Activated T-cell treated with anti-CD3 and anti-CD28 coated beads, Interleukin-2, amount 50 U/mL, for 72 hours (primary cell): ENCODE results near the gene ZNF296. TPM values are rescaled to one million over a fixed set of nuclear protein-coding genes. Genes with fewer than 3 reads are reported as not detected.

ENCODE experiments used
- ATAC-seq, 2 donors: fragments of 150-1000 bp; cut with Tn5 transposase; replicated peaks in 1 of 2; 2 replicates each; pipeline ENCODE4 v1.10.0; 2021; ENCODE audit warnings: moderate library complexity in 2 of 2, mild to moderate bottlenecking in 1 of 2
- DNase-seq, 2 donors: peaks; one replicate each; pipeline ENCODE4 v3.0.0; 2021 to 2022; ENCODE audit warnings: mixed read lengths in 1 of 2
- H3K27ac Mint-ChIP-seq: one replicate; pipeline ENCODE4 v1.8.0; 2022; ENCODE audit warnings: mild to moderate bottlenecking, moderate library complexity, mixed read lengths
- H3K27me3 Mint-ChIP-seq: one replicate; pipeline ENCODE4 v1.8.0; 2022; ENCODE audit warnings: low read depth, mixed read lengths
- H3K36me3 Mint-ChIP-seq, 2 donors: one replicate each; pipeline ENCODE4 v1.8.0; 2022; ENCODE audit warnings: mixed read lengths in 2 of 2, mild to moderate bottlenecking in 1 of 2; ENCODE audit not compliant: insufficient read depth in 2 of 2
- H3K4me1 Mint-ChIP-seq: one replicate; pipeline ENCODE4 v1.8.0; 2022; ENCODE audit warnings: low read depth, mixed read lengths
- H3K4me3 Mint-ChIP-seq, 2 donors: one replicate each; pipeline ENCODE4 v1.8.0; 2022; ENCODE audit warnings: mild to moderate bottlenecking in 2 of 2, mixed read lengths in 2 of 2, moderate library complexity in 2 of 2
- H3K9me3 Mint-ChIP-seq, 2 donors: one replicate each; pipeline ENCODE4 v1.8.0; 2022; ENCODE audit warnings: mixed read lengths in 2 of 2
- total RNA-seq, 2 donors: library from RNA; stranded (reverse); gene quantifications; one replicate each; pipeline ENCODE4 v1.2.3, GENCODE V29; 2022

ZNF296 gene
- total RNA-seq, 2 donors from 2014 or later: 5.1 to 5.2 TPM

DNA sequence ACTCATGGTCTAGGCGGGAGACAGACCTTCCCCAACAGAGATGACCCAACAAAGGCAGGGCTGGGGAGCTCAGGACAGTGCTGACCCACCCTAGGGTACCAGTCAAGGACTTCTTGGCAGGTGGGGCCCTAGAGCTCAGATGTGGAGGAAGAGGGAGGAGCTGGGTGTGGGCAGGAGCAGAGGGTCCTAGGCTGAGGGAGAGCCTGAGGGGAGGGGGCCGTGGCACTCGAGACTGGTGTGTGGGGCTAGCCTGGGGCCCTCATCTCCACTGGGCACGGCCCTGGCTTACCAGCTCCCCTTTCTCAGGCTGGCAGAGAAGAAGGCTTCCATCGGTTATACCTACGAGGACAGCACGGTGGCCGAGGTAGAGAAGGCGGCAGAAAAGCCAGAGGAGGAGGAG, 18.8 kb downstream of the ZNF296 start:
- H3K9me3 Mint-ChIP-seq: no peaks in the 10 kb centered on the region
- no peak overlapping the region for H3K4me3 Mint-ChIP-seq
- ATAC-seq (peak in 1 of 2 donors; percentile 12), DNase-seq (no peak)
- no peak overlapping the region for H3K27ac Mint-ChIP-seq
- H3K27me3 Mint-ChIP-seq: no peaks in the 10 kb centered on the region
- H3K36me3 Mint-ChIP-seq: peaks cover 8 to 33% of the 10 kb centered on the region in 2 donors
- H3K4me1 Mint-ChIP-seq: peaks cover 4% of the 10 kb centered on the region

DNA sequence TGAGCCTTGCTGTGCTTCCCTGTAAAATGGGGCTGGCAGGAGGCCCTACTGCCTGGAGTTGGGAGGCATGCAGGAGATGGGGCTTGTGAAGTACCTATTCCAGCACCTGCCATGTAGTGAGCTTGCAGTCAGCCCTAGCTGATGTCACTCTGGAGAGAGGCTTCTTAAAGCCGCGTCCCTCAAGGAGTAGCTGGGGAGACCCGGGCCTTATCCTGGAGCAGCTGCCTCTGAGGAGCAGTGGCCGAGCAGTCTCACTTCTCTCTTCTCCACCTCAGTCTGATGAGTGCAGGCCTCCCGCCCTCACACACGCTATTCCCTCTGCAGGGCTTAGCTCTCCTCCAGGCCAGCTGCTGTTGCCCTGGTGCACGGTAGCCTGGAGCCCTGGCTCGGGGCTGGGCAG, 19.4 kb downstream of the ZNF296 start:
- no peaks in the 10 kb centered on the region for H3K9me3 Mint-ChIP-seq
- DNase-seq: no peak
- no peak overlapping the region for H3K27ac Mint-ChIP-seq
- H3K4me3 Mint-ChIP-seq: no peak overlapping the region
- no peaks in the 10 kb centered on the region for H3K27me3 Mint-ChIP-seq
- peaks cover 4% of the 10 kb centered on the region for H3K4me1 Mint-ChIP-seq
- peaks cover 10 to 36% of the 10 kb centered on the region in 2 donors for H3K36me3 Mint-ChIP-seq
- no peak for ATAC-seq

DNA sequence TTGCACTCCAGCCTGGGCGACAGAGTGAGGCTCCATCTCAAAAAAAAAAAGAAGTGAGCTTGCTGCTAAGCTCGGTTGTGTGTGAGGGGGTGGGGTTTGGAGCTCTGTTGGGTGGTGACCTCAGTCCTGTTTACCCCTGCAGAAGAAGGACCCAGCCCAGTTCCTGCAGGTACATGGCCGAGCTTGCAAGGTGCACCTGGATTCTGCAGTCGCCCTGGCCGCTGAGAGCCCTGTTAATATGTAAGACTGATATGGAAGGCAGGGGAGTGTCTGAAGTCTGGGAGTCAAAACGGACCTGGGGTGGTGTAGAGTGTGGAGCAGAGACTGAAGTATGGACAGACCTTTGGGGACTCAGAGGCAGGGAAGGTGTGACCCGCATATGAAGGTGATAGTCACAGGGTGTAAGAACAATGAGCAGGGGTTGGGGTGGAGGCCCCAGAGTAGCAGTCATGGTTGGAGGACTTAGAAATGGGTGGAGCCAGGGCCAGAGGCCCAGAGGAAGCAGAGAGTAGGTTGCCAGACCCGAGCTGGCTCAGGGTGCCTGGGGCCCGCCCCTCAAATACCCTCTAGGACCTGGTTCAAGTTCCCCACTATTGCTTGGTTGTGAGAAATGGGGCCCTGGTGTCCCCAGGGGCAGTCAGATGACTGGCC, 24.2 kb downstream of the ZNF296 start:
- Mint-ChIP-seq H3K36me3 (peaks cover 4 to 10% of the 10 kb centered on the region in 2 donors), H3K27me3 (no peaks in the 10 kb centered on the region), H3K4me3 (no peak overlapping the region), H3K27ac (no peak overlapping the region), H3K9me3 (no peaks in the 10 kb centered on the region), H3K4me1 (peaks cover 20% of the 10 kb centered on the region)
- DNase-seq (no peak), ATAC-seq (no peak)

DNA sequence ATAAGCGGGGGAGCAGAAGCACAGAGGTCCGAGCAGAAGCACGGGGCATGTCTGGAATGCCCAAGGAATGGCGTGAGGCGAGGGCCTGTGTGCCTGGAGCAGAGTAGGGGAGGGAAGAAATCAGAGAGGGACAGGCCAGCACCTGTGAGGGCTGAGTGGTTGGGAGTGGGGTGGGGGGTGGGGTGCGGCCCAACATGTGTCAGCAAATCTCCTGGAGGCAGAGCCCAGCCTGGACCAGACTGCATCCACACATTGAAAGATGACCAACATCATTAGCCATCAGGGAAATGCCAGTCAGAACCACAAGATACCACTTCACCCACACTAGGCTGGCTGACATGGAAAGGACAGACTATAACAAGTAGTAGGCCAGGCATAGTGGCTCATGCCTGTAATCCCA, 26.2 kb downstream of the ZNF296 start:
- H3K27ac Mint-ChIP-seq: no peak overlapping the region
- peaks cover 40% of the 10 kb centered on the region for H3K4me1 Mint-ChIP-seq
- H3K27me3 Mint-ChIP-seq: no peaks in the 10 kb centered on the region
- no peaks in the 10 kb centered on the region for H3K9me3 Mint-ChIP-seq
- no peak for DNase-seq
- no peak overlapping the region for H3K4me3 Mint-ChIP-seq
- peaks cover 4 to 18% of the 10 kb centered on the region in 2 donors for H3K36me3 Mint-ChIP-seq
- ATAC-seq: no peak

DNA sequence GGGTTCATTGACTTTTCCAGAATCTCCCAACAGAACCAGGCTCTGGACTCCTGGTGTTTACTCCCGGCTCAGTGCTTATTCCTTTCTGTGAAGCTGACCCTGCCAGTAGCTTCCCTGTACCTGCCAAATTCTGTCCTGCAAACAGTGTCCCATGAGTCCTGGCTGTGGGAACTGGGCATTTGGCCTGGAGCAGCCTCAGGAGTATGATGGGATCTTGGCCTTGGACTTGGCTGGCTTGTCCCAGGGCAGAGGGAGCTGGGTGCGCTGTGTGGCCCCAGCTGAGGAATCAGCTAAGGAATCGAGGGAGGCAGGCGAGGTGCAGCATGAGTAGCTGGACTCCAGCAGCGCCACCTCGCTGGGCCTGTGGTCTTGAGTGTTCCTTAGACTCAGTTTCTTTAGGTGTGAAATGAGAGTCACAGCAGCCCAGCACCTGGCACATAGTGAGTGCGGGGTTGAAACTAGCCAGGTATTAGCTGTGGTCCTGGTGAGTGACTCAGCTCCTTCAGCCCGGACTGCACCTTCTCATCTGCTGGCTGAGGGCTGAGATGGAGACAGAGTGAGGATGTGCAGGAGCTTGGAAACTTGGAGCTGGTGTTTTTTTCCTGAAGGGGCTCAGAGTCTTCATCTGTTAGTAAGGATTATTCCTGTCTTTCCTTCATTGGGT, 27.1 kb downstream of the ZNF296 start:
- no peak for DNase-seq
- no peaks in the 10 kb centered on the region for H3K9me3 Mint-ChIP-seq
- ATAC-seq: peak in 1 of 2 donors; percentile 13
- no peak overlapping the region for H3K4me3 Mint-ChIP-seq
- H3K27ac Mint-ChIP-seq: peak overlapping the region; percentile 71
- H3K36me3 Mint-ChIP-seq: peaks cover 4 to 21% of the 10 kb centered on the region in 2 donors
- H3K4me1 Mint-ChIP-seq: peaks cover 44% of the 10 kb centered on the region
- no peaks in the 10 kb centered on the region for H3K27me3 Mint-ChIP-seq

DNA sequence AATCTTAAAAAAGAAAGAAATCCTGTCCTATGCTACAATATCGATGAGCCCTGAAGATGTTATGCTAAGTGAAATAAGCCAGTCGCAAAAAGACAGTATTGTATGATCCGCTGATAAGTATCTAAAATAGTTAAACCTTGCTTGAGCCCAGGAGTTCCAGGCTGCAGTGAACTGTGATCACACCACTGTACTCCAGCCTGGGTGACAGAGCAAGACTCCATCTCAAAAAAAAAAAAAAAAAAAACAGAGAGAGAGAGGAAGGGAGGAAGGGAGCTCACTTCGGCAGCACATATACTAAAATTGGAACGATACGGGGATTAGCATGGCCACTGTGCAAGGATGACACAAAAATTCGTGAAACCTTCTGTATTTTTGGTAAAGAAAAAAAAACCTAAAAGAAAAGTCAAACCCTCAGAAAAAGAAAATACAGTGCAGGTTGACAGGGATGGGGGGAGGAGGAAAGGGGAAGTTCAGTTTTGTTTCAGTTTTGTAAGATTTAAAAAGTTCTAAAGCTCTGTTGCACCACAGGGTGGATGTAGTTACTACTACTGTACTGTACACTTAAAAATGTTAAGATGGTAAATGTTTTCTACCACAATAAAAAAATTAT, 29.0 kb downstream of the ZNF296 start:
- peak overlapping the region; percentile 18 to 46 for H3K4me3 Mint-ChIP-seq
- H3K4me1 Mint-ChIP-seq: peaks cover 44% of the 10 kb centered on the region
- ATAC-seq: no peak
- H3K27me3 Mint-ChIP-seq: no peaks in the 10 kb centered on the region
- H3K9me3 Mint-ChIP-seq: no peaks in the 10 kb centered on the region
- DNase-seq: no peak
- H3K27ac Mint-ChIP-seq: peak overlapping the region; percentile 94
- H3K36me3 Mint-ChIP-seq: peaks cover 4 to 19% of the 10 kb centered on the region in 2 donors

DNA sequence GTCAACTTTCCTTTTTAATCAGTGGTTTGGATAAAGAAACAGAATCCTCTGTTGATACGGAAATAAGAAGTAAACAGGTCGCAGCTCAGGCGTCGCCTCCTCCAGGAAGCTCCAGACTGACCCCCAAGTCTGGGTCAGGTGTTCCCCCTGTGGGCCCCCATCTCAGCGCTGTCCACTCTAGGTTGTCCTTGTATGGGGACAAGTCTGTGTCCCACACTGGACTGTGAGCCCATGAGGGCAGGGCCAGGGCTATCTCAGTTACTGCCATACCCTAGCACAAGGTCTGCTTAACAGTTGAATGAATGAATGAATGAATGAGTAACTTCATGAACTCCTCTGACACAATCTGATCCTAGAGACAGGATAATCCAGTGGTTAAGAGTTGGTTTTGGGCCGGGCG, 29.9 kb downstream of the ZNF296 start:
- no peaks in the 10 kb centered on the region for H3K9me3 Mint-ChIP-seq
- DNase-seq (no peak), ATAC-seq (no peak)
- H3K4me1 Mint-ChIP-seq: peaks cover 53% of the 10 kb centered on the region
- H3K27ac Mint-ChIP-seq: peak overlapping the region; percentile 94
- H3K27me3 Mint-ChIP-seq: no peaks in the 10 kb centered on the region
- H3K4me3 Mint-ChIP-seq: peak overlapping the region in 1 of 2 donors; percentile 36
- H3K36me3 Mint-ChIP-seq: peaks cover 6 to 25% of the 10 kb centered on the region in 2 donors

DNA sequence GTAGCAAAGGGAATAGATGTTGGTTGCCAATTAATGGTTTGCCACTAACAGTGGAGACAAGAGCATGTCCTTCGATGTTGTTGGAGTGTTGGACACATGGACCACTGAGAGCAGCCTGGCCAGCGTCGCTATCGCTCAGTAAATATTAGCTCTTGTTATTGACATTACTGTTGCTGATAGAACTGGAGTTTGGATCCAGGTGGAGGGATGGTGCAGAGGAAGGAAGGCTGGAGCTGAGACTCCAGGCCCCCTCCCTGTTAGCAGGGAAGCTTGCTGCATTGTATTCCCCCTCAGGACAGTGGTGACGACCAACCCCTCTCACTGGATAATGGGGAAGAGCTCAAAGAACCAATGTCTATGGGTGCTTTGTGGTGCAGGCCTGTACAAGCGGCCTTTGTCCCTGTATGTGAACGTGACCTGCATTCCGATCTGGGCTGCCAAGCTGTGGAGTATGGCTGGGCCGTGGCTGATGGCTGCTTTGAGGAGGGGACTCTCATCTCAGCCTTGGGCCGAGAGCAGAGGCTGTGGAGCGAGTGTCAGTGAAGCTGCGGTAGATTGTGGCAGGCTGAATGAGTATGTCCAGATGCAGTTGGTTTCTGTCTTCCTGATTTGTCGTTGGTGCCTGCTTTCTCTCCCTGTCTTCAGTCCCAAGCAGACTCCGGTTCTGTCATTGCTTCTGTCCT, 30.5 kb downstream of the ZNF296 start:
- ATAC-seq (no peak), DNase-seq (no peak)
- H3K4me1 Mint-ChIP-seq: peaks cover 59% of the 10 kb centered on the region
- no peaks in the 10 kb centered on the region for H3K9me3 Mint-ChIP-seq
- no peaks in the 10 kb centered on the region for H3K27me3 Mint-ChIP-seq
- peak overlapping the region; percentile 22 for H3K27ac Mint-ChIP-seq
- H3K4me3 Mint-ChIP-seq: no peak overlapping the region
- H3K36me3 Mint-ChIP-seq: peaks cover 9 to 26% of the 10 kb centered on the region in 2 donors

DNA sequence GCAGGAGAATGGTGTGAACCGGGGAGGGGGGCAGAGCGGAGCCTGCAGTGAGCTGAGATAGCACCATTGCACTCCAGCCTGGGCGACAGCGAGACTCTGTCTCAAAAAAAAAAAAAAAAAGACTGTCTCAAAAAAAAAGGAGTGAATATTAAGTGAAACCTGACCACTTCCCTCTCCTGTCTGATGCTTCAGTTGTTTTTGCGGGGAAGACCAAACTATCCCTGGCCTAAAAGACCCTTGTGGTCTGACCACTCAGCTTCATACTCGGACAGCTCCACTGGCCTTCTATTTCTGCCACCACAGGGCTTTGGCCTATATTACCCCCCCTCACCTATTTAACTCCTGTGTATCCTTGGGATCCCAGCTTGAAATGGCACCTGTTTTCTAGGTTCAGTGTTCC, 35.2 kb downstream of the ZNF296 start:
- Mint-ChIP-seq H3K36me3 (peaks cover 17 to 31% of the 10 kb centered on the region in 2 donors), H3K4me1 (peaks cover 53% of the 10 kb centered on the region), H3K27me3 (no peaks in the 10 kb centered on the region), H3K4me3 (peak overlapping the region; percentile 48 to 60), H3K9me3 (no peaks in the 10 kb centered on the region), H3K27ac (peak overlapping the region; percentile 68)
- ATAC-seq: no peak
- DNase-seq: no peak

DNA sequence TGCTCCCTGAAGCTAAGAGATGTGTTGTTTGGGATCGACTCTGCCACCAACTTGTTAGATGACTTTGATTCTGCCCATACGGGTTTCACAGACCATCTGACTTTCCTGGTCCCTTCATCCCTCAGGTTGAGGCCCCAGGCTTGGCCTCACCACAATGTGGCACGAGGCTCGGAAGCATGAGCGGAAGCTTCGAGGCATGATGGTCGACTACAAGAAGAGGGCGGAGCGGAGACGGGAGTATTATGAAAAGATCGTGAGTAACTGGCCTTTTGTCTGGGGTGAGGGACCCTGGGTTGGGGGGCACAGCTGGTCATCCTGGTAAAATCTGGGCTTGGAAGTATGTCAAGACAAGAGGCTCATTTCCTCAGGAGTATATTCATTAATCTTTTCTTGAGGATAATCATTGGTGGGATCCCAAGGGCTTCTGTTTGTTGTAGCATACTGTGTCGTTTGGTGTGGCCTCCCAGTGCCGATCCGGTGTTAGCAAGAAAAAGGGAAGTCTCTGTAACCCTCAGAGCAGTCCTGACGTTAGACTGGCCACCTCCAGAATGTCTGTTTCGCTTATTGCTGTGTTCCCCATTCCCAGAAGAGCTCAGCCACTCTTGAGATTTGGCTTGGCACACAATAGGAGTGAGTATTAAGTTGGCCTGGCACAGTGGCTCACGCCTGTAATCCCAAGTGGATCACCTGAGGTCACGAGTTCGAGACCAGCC, 36.1 kb downstream of the ZNF296 start:
- Mint-ChIP-seq H3K27ac (peak overlapping the region; percentile 87), H3K36me3 (peaks cover 20 to 31% of the 10 kb centered on the region in 2 donors), H3K4me3 (peak overlapping the region; percentile 93 to 99), H3K4me1 (peaks cover 44% of the 10 kb centered on the region), H3K9me3 (no peaks in the 10 kb centered on the region), H3K27me3 (no peaks in the 10 kb centered on the region)
- no peak for ATAC-seq
- DNase-seq: no peak

DNA sequence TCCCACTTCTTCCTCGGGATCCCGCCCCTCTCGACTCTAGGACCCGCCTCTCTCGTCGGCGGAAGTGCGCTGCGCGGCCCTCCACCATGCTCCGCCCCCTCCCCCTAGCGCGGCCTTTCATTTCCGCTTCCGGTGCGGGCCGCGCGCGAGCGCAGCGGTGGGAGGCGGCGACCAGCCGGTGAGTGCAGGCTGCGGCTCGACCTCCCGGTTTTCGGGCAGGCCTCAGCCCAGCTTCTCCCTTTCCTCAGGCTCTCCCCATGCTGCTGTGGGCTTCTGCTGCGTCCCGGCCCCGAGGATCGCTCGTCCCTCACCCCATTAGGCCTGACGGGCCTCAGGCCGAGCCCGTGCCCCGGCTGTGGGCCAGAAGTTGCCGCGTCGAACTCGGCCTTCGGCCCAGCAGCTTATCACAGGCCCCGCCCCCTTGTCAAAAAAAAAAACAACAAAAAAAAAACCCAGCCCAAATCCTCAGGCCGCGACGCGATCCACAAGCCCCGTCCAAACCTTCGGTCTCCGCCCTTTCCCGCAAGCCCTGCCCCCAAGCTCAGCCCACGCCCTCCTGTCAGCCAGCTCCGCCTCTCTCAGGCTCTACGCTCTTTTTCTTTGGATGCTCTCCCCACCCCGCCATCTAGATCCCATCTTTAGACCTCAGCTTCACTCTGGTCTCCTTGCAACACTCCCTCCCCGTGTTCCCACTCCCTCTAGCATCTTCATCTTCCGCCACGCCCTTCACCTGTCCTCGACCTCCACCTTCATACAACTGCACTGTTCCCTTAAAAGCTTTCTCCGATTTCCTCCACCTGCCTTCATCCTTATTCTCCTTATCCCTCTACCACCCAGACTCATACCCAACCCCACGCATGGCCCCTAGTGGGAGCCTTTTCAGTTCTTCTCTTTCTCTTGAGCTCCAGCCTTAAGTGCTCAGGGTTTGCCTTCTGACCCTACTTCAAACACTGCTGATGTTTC, 37.1 kb downstream of the ZNF296 start, which contains the start of gene CLASRP:
CLASRP (plus strand) TSS at position 115 of the 963 bp plus-strand sequence. CDS start 1,168 bp downstream, outside the sequence.
- DNase-seq: peak; percentile 91 to 93
- Mint-ChIP-seq H3K4me3 (peak within 1 kb of the TSS; percentile 93 to 99), H3K9me3 (no peaks in the 10 kb centered on the region), H3K4me1 (peaks cover 38% of the 10 kb centered on the region), H3K27ac (peak within 1 kb of the TSS; percentile 87), H3K36me3 (peaks cover 23 to 32% of the 10 kb centered on the region in 2 donors), H3K27me3 (no peaks in the 10 kb centered on the region)
- peak; percentile 97 to 98 for ATAC-seq
